IMR-90 (cell line): Measurements from ENCODE around the gene SPIN4. TPM values are rescaled to one million over a fixed set of nuclear protein-coding genes. Genes with fewer than 3 reads are reported as not detected.
"Not testable (repeated sequence)": the region's sequence is repeated elsewhere in the genome, so short reads cannot be mapped to it uniquely, and the experiment has no call there.

ENCODE experiments used
- ATAC-seq: fragments of 200-7000 bp; cut with Tn5 transposase; 2 replicates; pipeline ENCODE4 v1.9.1; 2020; ENCODE audit warnings: low read depth, mild to moderate bottlenecking, moderate library complexity
- BruUV-seq: library from RNA; stranded (reverse); fragments of 400-500 nt; replicated peaks from 2 replicates; lab custom pipeline; 2021; lab: Mats Ljungman, UMichigan
- CTCF ChIA-PET: fragments of 300-600 bp; formaldehyde crosslinking; extraction: SDS; loops from one replicate; lab custom pipeline; 2021; ENCODE audit warnings: antibody characterized with exemption; lab: Yijun Ruan, JAX
- POLR2A ChIA-PET: fragments of 300-600 bp; sonication (Branson Sonifier 250); formaldehyde crosslinking; loops from one replicate; lab custom pipeline; 2022; ENCODE audit warnings: antibody characterized with exemption; ENCODE audit not compliant: unreplicated experiment; lab: Charles Lee
- DNase-seq: peaks from one replicate; pipeline ENCODE4 v3.0.0; 2013
- H2AFZ ChIP-seq: replicated peaks from 2 replicates; pipeline ENCODE3; 2013; ENCODE audit warnings: low read length, mild to moderate bottlenecking; ENCODE audit not compliant: poor library complexity
- H2AK5ac ChIP-seq: 2 replicates; pipeline ENCODE4 v1.6.1; 2013; ENCODE audit warnings: low read depth, low read length, inconsistent platforms
- H2AK9ac ChIP-seq: replicated peaks from 2 replicates; pipeline ENCODE3; 2013; ENCODE audit warnings: mild to moderate bottlenecking, low read depth, low read length, moderate library complexity; ENCODE audit not compliant: poor library complexity
- H2BK120ac ChIP-seq: 2 replicates; pipeline ENCODE4 v1.6.1; 2013; ENCODE audit warnings: low read depth, low read length, inconsistent platforms
- H2BK15ac ChIP-seq: 3 replicates; pipeline ENCODE4 v1.6.1; 2013; ENCODE audit warnings: low read depth, low read length, inconsistent platforms
- H2BK20ac ChIP-seq: 2 replicates; pipeline ENCODE4 v1.6.1; 2013; ENCODE audit warnings: low read depth, mild to moderate bottlenecking, inconsistent platforms, low read length, moderate library complexity
- H2BK5ac ChIP-seq: 2 replicates; pipeline ENCODE4 v1.6.1; 2013; ENCODE audit warnings: mild to moderate bottlenecking, low read depth, low read length, inconsistent platforms; ENCODE audit not compliant: poor library complexity, severe bottlenecking
- H3K14ac ChIP-seq: replicated peaks from 2 replicates; pipeline ENCODE4 v1.6.1; 2013; ENCODE audit warnings: low read depth, low read length, inconsistent platforms
- H3K18ac ChIP-seq: 2 replicates; pipeline ENCODE4 v1.6.1; 2013; ENCODE audit warnings: low read depth, low read length, control low read depth
- H3K23ac ChIP-seq: 2 replicates; pipeline ENCODE4 v1.6.1; 2013; ENCODE audit warnings: low read depth, low read length, inconsistent platforms
- H3K27ac ChIP-seq: 2 replicates; pipeline ENCODE4 v1.5.1; 2013; ENCODE audit warnings: mild to moderate bottlenecking, control low read depth, low read length; ENCODE audit not compliant: insufficient read depth
- H3K27me3 ChIP-seq: 2 replicates; pipeline ENCODE4 v1.6.1; 2013; ENCODE audit warnings: low read length; ENCODE audit not compliant: control insufficient read depth, insufficient read depth
- H3K36me3 ChIP-seq: 2 replicates; pipeline ENCODE4 v1.6.1; 2013; ENCODE audit warnings: low read length, mixed read lengths; ENCODE audit not compliant: control insufficient read depth, insufficient read depth
- H3K4ac ChIP-seq: 2 replicates; pipeline ENCODE4 v1.6.1; 2013; ENCODE audit warnings: low read depth, low read length, inconsistent platforms
- H3K4me1 ChIP-seq: 2 replicates; pipeline ENCODE4 v1.6.1; 2013; ENCODE audit warnings: low read length, mixed read lengths; ENCODE audit not compliant: control insufficient read depth, insufficient read depth
- H3K4me2 ChIP-seq: 2 replicates; pipeline ENCODE4 v1.6.1; 2013; ENCODE audit warnings: low read depth, mild to moderate bottlenecking, control low read depth, low read length, moderate library complexity
- H3K4me3 ChIP-seq: 2 replicates; pipeline ENCODE4 v1.5.1; 2013; ENCODE audit warnings: low read depth, mild to moderate bottlenecking, control low read depth, low read length, moderate library complexity; ENCODE audit not compliant: insufficient read depth
- H3K56ac ChIP-seq: 2 replicates; pipeline ENCODE4 v1.6.1; 2013; ENCODE audit warnings: low read length, inconsistent platforms; ENCODE audit not compliant: insufficient read depth; ENCODE audit errors: extremely low read depth
- H3K79me1 ChIP-seq, 2 experiments: 2 replicates each; pipeline ENCODE4 v1.6.1; 2013; ENCODE audit warnings: low read length in 2 of 2, inconsistent platforms in 1 of 2, low read depth in 1 of 2
- H3K9ac ChIP-seq: 2 replicates; pipeline ENCODE4 v1.6.1; 2013; ENCODE audit warnings: low read depth, low read length, control low read depth
- H3K9me1 ChIP-seq: 2 replicates; pipeline ENCODE4 v1.6.1; 2013; ENCODE audit warnings: low read length, inconsistent platforms; ENCODE audit not compliant: insufficient read depth
- H3K9me3 ChIP-seq: 2 replicates; pipeline ENCODE4 v1.6.1; 2013; ENCODE audit warnings: low read length; ENCODE audit not compliant: control insufficient read depth, insufficient read depth
- H4K20me1 ChIP-seq: 2 replicates; pipeline ENCODE4 v1.6.1; 2013; ENCODE audit warnings: low read length, inconsistent platforms; ENCODE audit not compliant: insufficient read depth
- H4K5ac ChIP-seq: 2 replicates; pipeline ENCODE4 v1.6.1; 2013; ENCODE audit warnings: mild to moderate bottlenecking, low read depth, low read length, control low read depth
- H4K8ac ChIP-seq, 2 experiments: 2 replicates each; pipeline ENCODE4 v1.6.1; 2013; ENCODE audit warnings: low read depth in 2 of 2, low read length in 2 of 2, control low read depth in 1 of 2, inconsistent platforms in 1 of 2
- H4K91ac ChIP-seq: 2 replicates; pipeline ENCODE4 v1.6.1; 2013; ENCODE audit warnings: low read depth, low read length, inconsistent platforms; ENCODE audit not compliant: insufficient read depth
- WGBS, 2 experiments: methylation state at CpG; one replicate each; pipeline versions ENCODE4 v1.1.5 to v1.1.7; 2013; ENCODE audit warnings: missing lambda C conversion rate in 2 of 2; ENCODE audit not compliant: insufficient read length in 1 of 2; ENCODE audit errors: extremely low coverage in 2 of 2; 5-methylcytosine and 5-hydroxymethylcytosine counted together
- dilution Hi-C: fragments of 300-500 bp; cut with HindIII; formaldehyde crosslinking; loops from one replicate; pipeline ENCODE4 v1.14.3; 2018; ENCODE audit warnings: low sequenced_read_pairs; ENCODE audit not compliant: unreplicated experiment
- in situ Hi-C: fragments of 300-500 bp; cut with MboI; formaldehyde crosslinking; loops from 3 replicates; pipeline ENCODE4 v1.14.3; 2019; ENCODE audit warnings: low sequenced_read_pairs, inconsistent platforms, mixed read lengths
- intact Hi-C: fragments of 100-400 bp; cut with micrococcal nuclease; formaldehyde crosslinking; loops from 2 replicates; pipeline ENCODE4 v1.10.0; 2022
- polyA plus RNA-seq, 3 experiments: library from polyadenylated mRNA; depleted of rRNA; stranded (reverse); fragments of >200 nt; gene quantifications; 2 replicates each; pipeline ENCODE4 v1.2.3, GENCODE V29; 2012; ENCODE audit warnings: low replicate concordance in 1 of 3
- total RNA-seq: library from RNA; depleted of rRNA; stranded (reverse); fragments of >200 nt; gene quantifications from 2 replicates; pipeline ENCODE4 v1.2.3, GENCODE V29; 2012

The SPIN4 gene
- total and polyA plus RNA-seq, 2 of the 4 experiments (the other 2 are of a cell fraction), result 2.9 to 3.2 TPM

DNA sequence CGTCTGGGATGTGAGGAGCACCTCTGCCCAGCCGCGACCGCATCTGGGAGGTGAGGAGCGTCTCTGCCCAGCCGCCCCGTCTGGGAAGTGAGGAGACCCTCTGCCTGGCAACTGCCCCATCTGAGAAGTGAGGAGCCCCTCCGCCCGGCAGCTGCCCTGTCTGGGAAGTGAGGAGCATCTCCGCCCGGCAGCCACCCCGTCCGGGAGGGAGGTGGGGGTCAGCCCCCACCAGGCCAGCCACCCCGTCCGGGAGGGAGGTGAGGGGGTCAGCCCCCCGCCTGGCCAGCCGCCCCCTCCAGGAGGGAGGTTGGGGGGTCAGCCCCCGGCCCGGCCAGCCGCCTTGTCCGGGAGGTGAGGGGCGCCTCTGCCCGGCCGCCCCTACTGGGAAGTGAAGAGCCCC, 42.0 kb upstream of the SPIN4 start:
- H2BK15ac ChIP-seq, H2BK5ac ChIP-seq, BruUV-seq, CTCF ChIA-PET, H3K23ac ChIP-seq, H3K79me1 ChIP-seq, intact Hi-C loops, H4K91ac ChIP-seq, H3K9me1 ChIP-seq, DNase-seq, dilution Hi-C loops, H3K4me3 ChIP-seq, H2BK120ac ChIP-seq, H3K4me2 ChIP-seq, in situ Hi-C loops, H3K56ac ChIP-seq, H3K27ac ChIP-seq, H2AK5ac ChIP-seq, H3K9me3 ChIP-seq, H3K36me3 ChIP-seq, H2AK9ac ChIP-seq, H4K5ac ChIP-seq, H3K4me1 ChIP-seq, H3K4ac ChIP-seq, POLR2A ChIA-PET, H3K14ac ChIP-seq, H3K9ac ChIP-seq, H4K8ac ChIP-seq, ATAC-seq, H2AFZ ChIP-seq, H2BK20ac ChIP-seq, H3K18ac ChIP-seq, H4K20me1 ChIP-seq, H3K27me3 ChIP-seq: not testable (repeated sequence)
- WGBS, 2 experiments, result 100% methylated on average over 2 of the region's 24 CpGs; no CpG with 5 or more reads in 1 of the 2 experiments
